ENCODE data around the gene TCF7L2.

The TCF7L2 gene

DNA sequence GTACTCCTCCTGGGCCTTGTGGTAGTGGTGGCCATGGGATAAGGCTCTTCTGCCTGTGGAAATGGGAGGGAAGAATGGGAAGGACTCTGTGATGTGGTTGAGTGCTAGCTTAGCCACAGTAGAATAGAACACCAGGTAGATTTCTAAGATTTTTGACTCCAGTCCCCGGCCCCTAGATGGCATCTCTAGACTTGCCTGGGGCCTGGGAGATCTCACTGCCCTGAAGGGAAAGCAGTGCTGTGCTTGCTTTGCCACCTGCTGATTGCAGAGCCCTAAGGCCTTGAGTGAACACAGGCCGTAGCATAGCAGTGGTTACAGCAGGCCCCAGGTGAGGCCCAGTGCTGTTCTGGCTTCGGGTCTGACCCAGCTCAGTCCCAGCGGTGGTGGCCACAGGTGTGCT is 252.0 kb downstream of the TCF7L2 start:
- Histone ChIP-seq H3K27me3 (ENCODE audit: insufficient read depth, low read depth, severe bottlenecking) (no peaks in the 10 kb centered on the region), H3K4me3 (ENCODE audit: low read depth, low read length) (no peak overlapping the region), H3K36me3 (no peaks in the 10 kb centered on the region), H3K27ac (no peak overlapping the region), H3K9me3 (ENCODE audit: severe bottlenecking) (no peaks in the 10 kb centered on the region)
- TF ChIP-seq, protein P1, sequence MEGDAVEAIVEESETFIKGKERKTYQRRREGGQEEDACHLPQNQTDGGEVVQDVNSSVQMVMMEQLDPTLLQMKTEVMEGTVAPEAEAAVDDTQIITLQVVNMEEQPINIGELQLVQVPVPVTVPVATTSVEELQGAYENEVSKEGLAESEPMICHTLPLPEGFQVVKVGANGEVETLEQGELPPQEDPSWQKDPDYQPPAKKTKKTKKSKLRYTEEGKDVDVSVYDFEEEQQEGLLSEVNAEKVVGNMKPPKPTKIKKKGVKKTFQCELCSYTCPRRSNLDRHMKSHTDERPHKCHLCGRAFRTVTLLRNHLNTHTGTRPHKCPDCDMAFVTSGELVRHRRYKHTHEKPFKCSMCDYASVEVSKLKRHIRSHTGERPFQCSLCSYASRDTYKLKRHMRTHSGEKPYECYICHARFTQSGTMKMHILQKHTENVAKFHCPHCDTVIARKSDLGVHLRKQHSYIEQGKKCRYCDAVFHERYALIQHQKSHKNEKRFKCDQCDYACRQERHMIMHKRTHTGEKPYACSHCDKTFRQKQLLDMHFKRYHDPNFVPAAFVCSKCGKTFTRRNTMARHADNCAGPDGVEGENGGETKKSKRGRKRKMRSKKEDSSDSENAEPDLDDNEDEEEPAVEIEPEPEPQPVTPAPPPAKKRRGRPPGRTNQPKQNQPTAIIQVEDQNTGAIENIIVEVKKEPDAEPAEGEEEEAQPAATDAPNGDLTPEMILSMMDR (IDR thresholded peaks at IDR 0.05; ENCODE audit: low read depth, low read length) = no peak
- no peak for DNase-seq

- H3K4me3 ChIP-seq (ENCODE audit: low read depth, low read length) = no peak overlapping the region
- TF ChIP-seq, protein P1 (IDR thresholded peaks at IDR 0.05; ENCODE audit: low read depth, low read length) = no peak
- H3K36me3 ChIP-seq = no peaks in the 10 kb centered on the region
- H3K9me3 ChIP-seq (ENCODE audit: severe bottlenecking) = no peaks in the 10 kb centered on the region
- no peaks in the 10 kb centered on the region for H3K27me3 ChIP-seq (ENCODE audit: insufficient read depth, low read depth, severe bottlenecking)
- H3K27ac ChIP-seq = no peak overlapping the region
- no peak for DNase-seq
These were observed 257.9 kb downstream of the TCF7L2 start for GRCh38 chr10:113207924-113208323.

DNA sequence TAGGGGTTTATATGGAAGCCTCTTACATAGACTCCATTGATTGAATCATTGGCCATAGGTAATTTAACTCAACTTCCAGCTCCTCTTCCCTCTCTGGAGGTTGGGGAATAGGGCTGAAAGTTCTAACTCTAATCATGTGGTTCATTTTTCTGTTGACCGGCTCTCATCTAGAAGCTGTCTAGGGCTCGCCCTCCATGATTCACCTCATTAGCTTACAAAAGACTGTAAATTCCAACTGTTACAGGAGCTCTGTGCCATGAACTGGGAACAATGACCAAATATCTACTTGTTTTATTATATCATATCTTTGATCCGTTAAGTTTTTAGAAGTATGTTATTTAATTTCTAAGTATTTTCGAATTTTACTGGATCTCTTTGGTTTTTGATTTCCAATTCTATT is 263.0 kb downstream of the TCF7L2 start:
- no peaks in the 10 kb centered on the region for H3K36me3 ChIP-seq
- no peak for DNase-seq
- no peaks in the 10 kb centered on the region for H3K9me3 ChIP-seq (ENCODE audit: severe bottlenecking)
- H3K4me3 ChIP-seq (ENCODE audit: low read depth, low read length) = no peak overlapping the region
- TF ChIP-seq, protein P1 (IDR thresholded peaks at IDR 0.05; ENCODE audit: low read depth, low read length) = no peak
- no peaks in the 10 kb centered on the region for H3K27me3 ChIP-seq (ENCODE audit: insufficient read depth, low read depth, severe bottlenecking)
- no peak overlapping the region for H3K27ac ChIP-seq

- H3K27me3 ChIP-seq (ENCODE audit: insufficient read depth, low read depth, severe bottlenecking) = no peaks in the 10 kb centered on the region
- no peak for DNase-seq
- H3K27ac ChIP-seq = no peak overlapping the region
- TF ChIP-seq, protein P1 (IDR thresholded peaks at IDR 0.05; ENCODE audit: low read depth, low read length) = no peak
- no peak overlapping the region for H3K4me3 ChIP-seq (ENCODE audit: low read depth, low read length)
- H3K36me3 ChIP-seq = no peaks in the 10 kb centered on the region
- no peaks in the 10 kb centered on the region for H3K9me3 ChIP-seq (ENCODE audit: severe bottlenecking)
These were observed 264.3 kb downstream of the TCF7L2 start for GRCh38 chr10:113214331-113214730.

DNA sequence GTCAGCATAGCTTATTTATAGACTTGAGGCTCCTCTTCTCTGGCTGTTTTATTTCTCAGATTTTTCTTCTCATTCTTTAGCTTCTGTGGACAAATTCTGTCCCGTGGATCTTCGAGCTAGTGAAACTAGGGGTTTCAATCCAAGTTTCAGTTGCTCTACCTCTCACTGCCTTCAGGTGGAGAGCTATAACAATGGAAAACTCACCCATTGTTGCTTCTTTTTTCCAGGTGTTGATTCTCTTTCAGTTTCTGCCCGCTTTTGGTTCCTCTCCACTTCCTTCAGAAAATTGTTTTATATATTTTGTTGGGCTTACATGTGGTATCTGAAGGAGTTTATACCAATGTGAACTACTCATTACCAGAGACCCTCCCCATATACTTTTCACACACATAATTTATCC is 266.1 kb downstream of the TCF7L2 start:
- TF ChIP-seq, protein P1 (IDR thresholded peaks at IDR 0.05; ENCODE audit: low read depth, low read length) = peak; percentile 64
- Histone ChIP-seq H3K4me3 (ENCODE audit: low read depth, low read length) (no peak overlapping the region), H3K36me3 (no peaks in the 10 kb centered on the region), H3K9me3 (ENCODE audit: severe bottlenecking) (no peaks in the 10 kb centered on the region), H3K27ac (no peak overlapping the region), H3K27me3 (ENCODE audit: insufficient read depth, low read depth, severe bottlenecking) (no peaks in the 10 kb centered on the region)
- DNase-seq = no peak

Measured in WERI-Rb-1 (cell line).